CD14-positive monocyte (primary cell): ENCODE data around the gene F2RL1. TPM values are rescaled to one million over a fixed set of nuclear protein-coding genes. Genes with fewer than 3 reads are reported as not detected.

Experiments
- DNase-seq, 3 donors: peaks; one replicate each; pipeline ENCODE4 v3.0.0-alpha.2; 2011 to 2022
- H2AFZ ChIP-seq: 2 replicates; pipeline ENCODE4 v1.6.0; 2012; ENCODE audit warnings: mild to moderate bottlenecking, low read depth, low read length, inconsistent platforms; ENCODE audit not compliant: insufficient read depth, poor library complexity, severe bottlenecking
- H3K27ac ChIP-seq, 2 donors: 1 replicate in 1 of 2; 2 replicates in 1 of 2; pipeline ENCODE4 v1.5.1; 2012 to 2013; ENCODE audit warnings: low read length in 2 of 2, control low read depth in 1 of 2, inconsistent platforms in 1 of 2, low read depth in 1 of 2, mild to moderate bottlenecking in 1 of 2
- H3K27me3 ChIP-seq, 2 donors: one replicate each; pipeline versions ENCODE4 v1.6.0 to v1.6.1; 2011 to 2013; ENCODE audit warnings: low read length in 2 of 2; ENCODE audit not compliant: control insufficient read depth in 2 of 2, insufficient read depth in 2 of 2
- H3K36me3 ChIP-seq, 2 donors: replicated peaks in 1 of 2; 1 replicate in 1 of 2; 2 replicates in 1 of 2; pipeline versions ENCODE4 v1.5.1 to v1.6.1; 2012 to 2013; ENCODE audit warnings: low read length in 2 of 2, control low read depth in 1 of 2, inconsistent platforms in 1 of 2, mild to moderate bottlenecking in 1 of 2; ENCODE audit not compliant: insufficient read depth in 2 of 2, control insufficient read depth in 1 of 2
- H3K4me1 ChIP-seq, 2 donors: 1 replicate in 1 of 2; 2 replicates in 1 of 2; pipeline versions ENCODE4 v1.5.1 to v1.6.1; 2012 to 2013; ENCODE audit warnings: low read length in 2 of 2, control low read depth in 1 of 2, inconsistent platforms in 1 of 2, mild to moderate bottlenecking in 1 of 2, moderate library complexity in 1 of 2; ENCODE audit not compliant: insufficient read depth in 2 of 2, control insufficient read depth in 1 of 2
- H3K4me2 ChIP-seq: replicated peaks from 2 replicates; pipeline ENCODE3; 2012; ENCODE audit warnings: low read length, moderate library complexity, mild to moderate bottlenecking; ENCODE audit not compliant: poor library complexity, severe bottlenecking; ENCODE audit errors: extremely low read depth
- H3K4me3 ChIP-seq, 3 experiments: fragments of 200-600 bp in 1 of 3; sonication (generic) in 1 of 3; replicated peaks in 1 of 3; 1 replicate in 2 of 3; 2 replicates in 1 of 3; pipeline ENCODE4 v1.5.1; 2011 to 2013; ENCODE audit warnings: low read length in 3 of 3, mild to moderate bottlenecking in 3 of 3, control low read depth in 2 of 3, low read depth in 2 of 3, inconsistent platforms in 1 of 3, moderate library complexity in 1 of 3
- H3K79me2 ChIP-seq: 2 replicates; pipeline ENCODE4 v1.6.0; 2012; ENCODE audit warnings: mild to moderate bottlenecking, control low read depth, inconsistent platforms, low read length, moderate library complexity; ENCODE audit not compliant: insufficient read depth
- H3K9ac ChIP-seq: 2 replicates; pipeline ENCODE4 v1.6.0; 2017; ENCODE audit warnings: low read length, mild to moderate bottlenecking; ENCODE audit not compliant: insufficient read depth, poor library complexity, severe bottlenecking
- H3K9me3 ChIP-seq, 2 donors: replicated peaks in 1 of 2; 1 replicate in 1 of 2; 2 replicates in 1 of 2; pipeline versions ENCODE4 v1.5.1 to v1.6.1; 2012 to 2013; ENCODE audit warnings: low read length in 2 of 2, control low read depth in 1 of 2; ENCODE audit not compliant: control insufficient read depth in 1 of 2, insufficient read depth in 1 of 2
- H4K20me1 ChIP-seq: 2 replicates; pipeline ENCODE4 v1.6.0; 2012; ENCODE audit warnings: mild to moderate bottlenecking, low read length, control low read depth, moderate library complexity; ENCODE audit not compliant: insufficient read depth
- H3K27ac Mint-ChIP-seq, 7 donors: one replicate each; pipeline ENCODE4 v1.8.0; 2020; ENCODE audit warnings: mild to moderate bottlenecking in 7 of 7, mixed read lengths in 7 of 7, moderate library complexity in 6 of 7, inconsistent platforms in 2 of 7
- H3K27me3 Mint-ChIP-seq, 3 donors: one replicate each; pipeline ENCODE4 v1.8.0; 2021 to 2022; ENCODE audit warnings: low read depth in 3 of 3, mild to moderate bottlenecking in 3 of 3, mixed read lengths in 3 of 3, moderate library complexity in 3 of 3, inconsistent platforms in 1 of 3
- H3K36me3 Mint-ChIP-seq, 2 donors: one replicate each; pipeline ENCODE4 v1.8.0; 2020; ENCODE audit warnings: mixed read lengths in 2 of 2, inconsistent platforms in 1 of 2, mild to moderate bottlenecking in 1 of 2
- H3K4me1 Mint-ChIP-seq: one replicate; pipeline ENCODE4 v1.8.0; 2020; ENCODE audit warnings: mild to moderate bottlenecking, mixed read lengths
- H3K4me3 Mint-ChIP-seq, 2 donors: one replicate each; pipeline ENCODE4 v1.8.0; 2020; ENCODE audit warnings: mild to moderate bottlenecking in 2 of 2, mixed read lengths in 2 of 2, moderate library complexity in 1 of 2
- H3K9me3 Mint-ChIP-seq, 7 donors: one replicate each; pipeline ENCODE4 v1.8.0; 2020 to 2022; ENCODE audit warnings: mixed read lengths in 7 of 7, mild to moderate bottlenecking in 6 of 7, moderate library complexity in 6 of 7, inconsistent platforms in 2 of 7
- WGBS: methylation state at CpG from one replicate; pipeline ENCODE4 v1.1.5; 2013; ENCODE audit warnings: missing lambda C conversion rate; ENCODE audit not compliant: insufficient coverage; 5-methylcytosine and 5-hydroxymethylcytosine counted together
- intact Hi-C, 2 donors: fragments of 100-400 bp; cut with micrococcal nuclease; formaldehyde crosslinking; loops; one replicate each; pipeline versions ENCODE4 v1.15.0 to v1.15.1; 2023
- polyA plus RNA-seq, 3 donors: library from polyadenylated mRNA; depleted of rRNA in 1 of 3; unstranded in 2 of 3; stranded (reverse) in 1 of 3; fragments of 300-500 nt in 2 of 3; fragments of >200 nt in 1 of 3; fragmentation: Illumina TruSeq in 2 of 3; gene quantifications; 1 replicate in 2 of 3; 2 replicates in 1 of 3; pipeline ENCODE4 v1.2.3, GENCODE V29; 2012 to 2021
- TF ChIP-seq, protein P1 (sequence below): fragments of 200-600 bp; IDR thresholded peaks from one replicate; pipeline ENCODE4 v1.8.0; 2022; ENCODE audit warnings: antibody characterized with exemption, mild to moderate bottlenecking

F2RL1 gene
- polyA plus RNA-seq, 3 donors, result 2.5 to 23.9 (median 11.4) TPM

GRCh38 chr5:76867038-76867437, 48.2 kb downstream of the F2RL1 start:
- peaks cover 5% of the 10 kb centered on the region for H3K4me1 Mint-ChIP-seq
- H4K20me1 ChIP-seq, result peaks cover 4% of the 10 kb centered on the region
- peak overlapping the region in 4 of 7 donors; percentile 30 to 54 (median 37) for H3K27ac Mint-ChIP-seq
- no CpG with 5 or more reads among the region's 4 CpGs for WGBS
- DNase-seq, result no peak
- H3K36me3 ChIP-seq, result peaks cover 33 to 62% of the 10 kb centered on the region in 2 donors
- no peaks in the 10 kb centered on the region for H3K9me3 Mint-ChIP-seq
- no peak overlapping the region for H3K4me2 ChIP-seq
- no peak overlapping the region for H3K27ac ChIP-seq
- peaks cover 0 to 2% of the 10 kb centered on the region in 2 donors for H3K4me1 ChIP-seq
- peaks cover 0 to 2% (median 0%) of the 10 kb centered on the region in 3 donors for H3K27me3 Mint-ChIP-seq
- H3K9me3 ChIP-seq, result no peaks in the 10 kb centered on the region
- no peak overlapping the region for H3K4me3 Mint-ChIP-seq
- H3K36me3 Mint-ChIP-seq, result peaks cover 45 to 54% of the 10 kb centered on the region in 2 donors
- TF ChIP-seq, protein P1, sequence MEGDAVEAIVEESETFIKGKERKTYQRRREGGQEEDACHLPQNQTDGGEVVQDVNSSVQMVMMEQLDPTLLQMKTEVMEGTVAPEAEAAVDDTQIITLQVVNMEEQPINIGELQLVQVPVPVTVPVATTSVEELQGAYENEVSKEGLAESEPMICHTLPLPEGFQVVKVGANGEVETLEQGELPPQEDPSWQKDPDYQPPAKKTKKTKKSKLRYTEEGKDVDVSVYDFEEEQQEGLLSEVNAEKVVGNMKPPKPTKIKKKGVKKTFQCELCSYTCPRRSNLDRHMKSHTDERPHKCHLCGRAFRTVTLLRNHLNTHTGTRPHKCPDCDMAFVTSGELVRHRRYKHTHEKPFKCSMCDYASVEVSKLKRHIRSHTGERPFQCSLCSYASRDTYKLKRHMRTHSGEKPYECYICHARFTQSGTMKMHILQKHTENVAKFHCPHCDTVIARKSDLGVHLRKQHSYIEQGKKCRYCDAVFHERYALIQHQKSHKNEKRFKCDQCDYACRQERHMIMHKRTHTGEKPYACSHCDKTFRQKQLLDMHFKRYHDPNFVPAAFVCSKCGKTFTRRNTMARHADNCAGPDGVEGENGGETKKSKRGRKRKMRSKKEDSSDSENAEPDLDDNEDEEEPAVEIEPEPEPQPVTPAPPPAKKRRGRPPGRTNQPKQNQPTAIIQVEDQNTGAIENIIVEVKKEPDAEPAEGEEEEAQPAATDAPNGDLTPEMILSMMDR, result no peak
- no peak overlapping the region for H3K9ac ChIP-seq
- H3K27me3 ChIP-seq, result no peaks in the 10 kb centered on the region
- intact Hi-C loops, result loop anchor here (5.0 to 10.0 kb wide), 4 partner anchors 148 to 628 kb away; partner anchors contain the start of gene WDR41 (in 1 of the 2)
- H3K79me2 ChIP-seq, result peaks cover 24% of the 10 kb centered on the region
- no peak overlapping the region for H2AFZ ChIP-seq
- H3K4me3 ChIP-seq, result no peak overlapping the region

DNA sequence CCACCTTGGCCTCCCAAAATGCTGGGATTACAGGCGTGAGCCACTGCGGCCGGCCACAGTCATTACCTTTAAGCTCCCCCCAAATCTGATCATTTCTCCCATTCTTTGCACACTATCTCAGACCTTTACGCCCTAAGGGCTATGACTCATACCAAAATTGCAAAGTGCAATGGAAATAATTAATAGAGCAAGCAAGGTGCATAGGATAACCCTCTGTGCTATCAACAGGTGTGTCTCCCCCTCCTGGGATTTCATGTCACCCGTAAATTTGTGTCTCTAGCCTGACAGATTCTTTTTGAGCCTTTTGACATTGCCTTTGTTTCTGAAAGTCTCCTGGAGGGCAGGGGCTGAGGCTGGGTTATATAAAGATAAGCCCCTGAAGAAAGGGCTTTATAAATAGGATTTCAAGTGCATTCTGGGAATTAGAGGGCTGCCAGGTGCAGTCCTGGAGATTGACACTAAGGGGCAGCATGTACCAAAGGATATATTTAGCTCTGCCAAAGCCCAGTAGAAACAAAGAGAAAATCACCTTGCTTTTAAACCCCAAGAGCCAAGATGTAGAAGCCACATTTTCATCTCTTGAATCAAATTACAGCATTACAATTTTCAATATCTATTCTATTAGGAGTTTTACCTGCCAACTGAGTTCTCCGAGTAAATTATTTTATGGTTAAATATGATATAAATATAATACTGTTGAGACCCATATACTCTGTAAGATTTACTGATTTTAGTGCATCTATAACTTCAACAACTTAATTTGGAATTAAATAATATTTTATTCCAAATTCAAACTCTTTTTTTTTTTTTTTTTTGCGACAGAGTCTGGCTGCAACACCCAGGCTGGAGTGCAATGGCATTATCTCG, 49.2 kb downstream of the F2RL1 start:
- peak; percentile 40 to 65 (median 50) for DNase-seq
- Histone ChIP-seq H3K27me3 (no peaks in the 10 kb centered on the region), H3K4me3 (no peak overlapping the region), H3K36me3 (peaks cover 32 to 54% of the 10 kb centered on the region in 2 donors), H2AFZ (no peak overlapping the region), H3K9me3 (no peaks in the 10 kb centered on the region), H3K9ac (no peak overlapping the region), H4K20me1 (peaks cover 8% of the 10 kb centered on the region), H3K79me2 (peaks cover 14% of the 10 kb centered on the region), H3K4me2 (no peak overlapping the region), H3K4me1 (peaks cover 0 to 2% of the 10 kb centered on the region in 2 donors), H3K27ac (no peak overlapping the region)
- TF ChIP-seq, protein P1, result peak; percentile 71
- no CpG with 5 or more reads among the region's 8 CpGs for WGBS
- Mint-ChIP-seq H3K4me1 (peaks cover under 1% of the 10 kb centered on the region), H3K27me3 (peaks cover 0 to 2% (median 0%) of the 10 kb centered on the region in 3 donors), H3K36me3 (peaks cover 40 to 53% of the 10 kb centered on the region in 2 donors), H3K27ac (peak overlapping the region in 4 of 7 donors; percentile 16 to 41 (median 22)), H3K9me3 (no peaks in the 10 kb centered on the region), H3K4me3 (no peak overlapping the region)
- intact Hi-C loops, result loop anchor here (5.0 to 10.0 kb wide), 4 partner anchors 147 to 627 kb away; partner anchors contain the start of gene WDR41 (in 1 of the 2)
